ENCODE results near the gene HNRNPA1.
"Not testable (repeated sequence)": the region's sequence is repeated elsewhere in the genome, so short reads cannot be mapped to it uniquely, and the experiment has no call there.

HNRNPA1 gene

GRCh38 chr12:54280468-54281260 lies at the start of gene HNRNPA1:
Gene HNRNPA1 (plus strand): TSS chr12:54280726. CDS start chr12:54280808, 82 bp downstream.
- peak; percentile 71 to 82 (median 77) for DNase-seq

GRCh38 chr12:54231269-54231668 lies 49.3 kb upstream of the HNRNPA1 start:
- DNase-seq, result not testable (repeated sequence)

GRCh38 chr12:54232790-54233189 lies 47.7 kb upstream of the HNRNPA1 start:
- DNase-seq, result no peak

- DNase-seq, result no peak
These were observed 42.0 kb upstream of the HNRNPA1 start for GRCh38 chr12:54238531-54238930.

- DNase-seq, result no peak
These were observed 40.9 kb upstream of the HNRNPA1 start for GRCh38 chr12:54239620-54240019.

GRCh38 chr12:54240129-54240528 lies 40.4 kb upstream of the HNRNPA1 start:
- no peak for DNase-seq

- DNase-seq, result no peak
These were observed 39.4 kb upstream of the HNRNPA1 start for GRCh38 chr12:54240971-54241588.

- no peak for DNase-seq
These were observed 34.4 kb upstream of the HNRNPA1 start for GRCh38 chr12:54246011-54246641.

GRCh38 chr12:54249489-54249888 lies 31.0 kb upstream of the HNRNPA1 start:
- no peak for DNase-seq

GRCh38 chr12:54251667-54252284 lies 28.8 kb upstream of the HNRNPA1 start:
- no peak for DNase-seq

- no peak for DNase-seq
These were observed 27.3 kb upstream of the HNRNPA1 start for GRCh38 chr12:54253240-54253639.

- DNase-seq, result no peak
These were observed 23.2 kb upstream of the HNRNPA1 start for GRCh38 chr12:54257332-54257731.

- no peak for DNase-seq
These were observed 22.3 kb upstream of the HNRNPA1 start for GRCh38 chr12:54258201-54258681.

GRCh38 chr12:54259194-54260011 lies 21.1 kb upstream of the HNRNPA1 start:
- peak in 1 of 4 experiments; percentile 22 for DNase-seq

GRCh38 chr12:54261815-54262402 lies 18.6 kb upstream of the HNRNPA1 start:
- no peak for DNase-seq

- DNase-seq, result no peak
These were observed 18.1 kb upstream of the HNRNPA1 start for GRCh38 chr12:54262403-54262925.

GRCh38 chr12:54265364-54265812 lies 15.1 kb upstream of the HNRNPA1 start:
- no peak for DNase-seq

GRCh38 chr12:54266852-54267251 lies 13.7 kb upstream of the HNRNPA1 start:
- no peak for DNase-seq

GRCh38 chr12:54270345-54270744 lies 10.2 kb upstream of the HNRNPA1 start:
- no peak for DNase-seq

- no peak for DNase-seq
These were observed 8.3 kb upstream of the HNRNPA1 start for GRCh38 chr12:54272214-54272613.

GRCh38 chr12:54273981-54274380 lies 6.5 kb upstream of the HNRNPA1 start:
- DNase-seq, result no peak

GRCh38 chr12:54276368-54276767 lies 4.2 kb upstream of the HNRNPA1 start:
- DNase-seq, result no peak
